Measurements from ENCODE around the gene SP4.
"Not testable (repeated sequence)": the region's sequence is repeated elsewhere in the genome, so short reads cannot be mapped to it uniquely, and the experiment has no call there.

Gene SP4

DNA sequence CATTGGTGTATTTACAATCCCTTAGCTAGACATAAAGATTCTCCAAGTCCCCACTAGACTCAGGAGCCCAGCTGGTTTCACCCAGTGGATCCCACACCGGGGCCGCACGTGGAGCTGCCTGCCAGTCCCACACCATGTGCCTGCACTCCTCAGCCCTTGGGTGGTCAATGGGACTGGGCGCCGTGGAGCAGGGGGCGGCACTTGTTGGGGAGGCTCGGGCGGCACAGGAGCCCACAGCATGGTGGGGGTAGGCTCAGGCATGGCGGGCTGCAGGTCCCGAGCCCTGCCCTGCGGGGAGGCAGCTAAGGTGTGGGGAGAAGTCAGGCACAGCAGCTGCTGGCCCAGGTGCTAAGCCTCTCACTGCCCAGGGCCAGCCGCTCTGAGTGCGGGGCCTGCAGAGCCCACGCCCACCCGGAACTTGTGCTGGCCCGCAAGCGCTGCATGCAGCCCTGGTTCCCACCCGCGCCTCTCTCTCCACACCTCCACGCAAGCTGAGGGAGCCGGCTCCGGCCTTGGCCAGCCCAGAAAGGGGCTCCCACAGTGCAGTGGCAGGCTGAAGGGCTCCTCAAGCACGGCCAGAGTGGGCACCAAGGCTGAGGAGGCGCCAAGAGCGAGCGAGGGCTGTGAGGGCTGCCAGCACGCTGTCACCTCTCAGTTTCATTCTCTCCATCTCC is 108.7 kb downstream of the SP4 start:
- not testable (repeated sequence) for H3K27me3 ChIP-seq (ENCODE audit: control insufficient read depth, insufficient read depth, low read length); H3K4me2 ChIP-seq (ENCODE audit: low read length); H3K9me3 ChIP-seq (replicated peaks; ENCODE audit: low read length); H3K4me1 ChIP-seq (ENCODE audit: control insufficient read depth, insufficient read depth, low read length); H3K9ac ChIP-seq (ENCODE audit: low read depth, low read length); H3K4me3 ChIP-seq (ENCODE audit: low read length); H3K36me3 ChIP-seq (ENCODE audit: insufficient read depth, low read length)

- Histone ChIP-seq H3K27me3 (ENCODE audit: control insufficient read depth, insufficient read depth, low read length) (peaks cover 28% of the 10 kb centered on the region), H3K4me2 (ENCODE audit: low read length) (no peak overlapping the region), H3K9me3 (replicated peaks; ENCODE audit: low read length) (no peaks in the 10 kb centered on the region), H3K4me3 (ENCODE audit: low read length) (no peak overlapping the region), H3K9ac (ENCODE audit: low read depth, low read length) (no peak overlapping the region), H3K4me1 (ENCODE audit: control insufficient read depth, insufficient read depth, low read length) (peaks cover 8% of the 10 kb centered on the region), H3K36me3 (ENCODE audit: insufficient read depth, low read length) (no peaks in the 10 kb centered on the region)
Measured at GRCh38 chr7:21538936-21539495, 111.1 kb downstream of the SP4 start.

DNA sequence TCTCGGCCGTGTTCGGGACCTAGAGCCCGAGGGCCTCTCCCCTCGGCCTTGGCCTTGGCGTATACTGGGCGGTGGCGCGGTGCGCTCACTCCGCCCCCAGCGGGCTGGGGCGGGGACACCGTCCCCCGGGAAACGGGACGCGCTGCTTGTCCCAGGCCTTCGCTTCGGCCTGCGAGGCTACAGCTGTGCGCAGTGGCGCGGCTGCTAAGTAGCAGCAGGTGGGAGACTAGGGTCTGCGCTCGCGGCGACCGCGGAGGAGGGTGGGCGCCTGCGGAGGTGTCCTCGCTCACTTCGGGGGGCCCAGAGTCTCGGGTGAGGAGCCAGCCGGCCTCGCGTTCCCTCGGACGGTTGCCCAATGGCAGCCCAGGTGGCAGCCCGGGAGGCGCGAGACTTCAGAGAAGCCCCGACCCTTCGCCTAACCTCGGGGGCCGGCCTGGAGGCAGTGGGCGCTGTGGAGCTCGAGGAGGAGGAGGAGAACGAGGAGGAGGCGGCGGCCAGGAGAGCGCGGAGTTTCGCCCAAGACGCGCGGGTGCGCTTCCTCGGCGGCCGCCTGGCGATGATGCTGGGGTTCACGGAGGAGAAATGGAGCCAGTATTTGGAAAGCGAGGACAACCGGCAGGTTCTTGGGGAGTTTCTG is 115.1 kb downstream of the SP4 start, which contains the start of gene DNAH11:
DNAH11 (plus strand) TSS at position 149 of the 637 bp plus-strand sequence; CDS start at position 356, 207 bp downstream.
- H3K4me2 ChIP-seq (ENCODE audit: low read length) = peak within 1 kb of the TSS; percentile 80
- H3K36me3 ChIP-seq (ENCODE audit: insufficient read depth, low read length) = no peaks in the 10 kb centered on the region
- H3K4me1 ChIP-seq (ENCODE audit: control insufficient read depth, insufficient read depth, low read length) = peaks cover 8% of the 10 kb centered on the region
- H3K9ac ChIP-seq (ENCODE audit: low read depth, low read length) = no peak within 1 kb of the TSS
- H3K9me3 ChIP-seq (replicated peaks; ENCODE audit: low read length) = no peaks in the 10 kb centered on the region
- H3K4me3 ChIP-seq (ENCODE audit: low read length) = peak within 1 kb of the TSS; percentile 65
- H3K27me3 ChIP-seq (ENCODE audit: control insufficient read depth, insufficient read depth, low read length) = peaks cover 46% of the 10 kb centered on the region

GRCh38 chr7:21543528-21544302 is 115.8 kb downstream of the SP4 start:
- Histone ChIP-seq H3K36me3 (ENCODE audit: insufficient read depth, low read length) (no peaks in the 10 kb centered on the region), H3K4me3 (ENCODE audit: low read length) (peak overlapping the region; percentile 65), H3K9ac (ENCODE audit: low read depth, low read length) (no peak overlapping the region), H3K9me3 (replicated peaks; ENCODE audit: low read length) (no peaks in the 10 kb centered on the region), H3K4me2 (ENCODE audit: low read length) (peak overlapping the region; percentile 80), H3K4me1 (ENCODE audit: control insufficient read depth, insufficient read depth, low read length) (peaks cover 8% of the 10 kb centered on the region), H3K27me3 (ENCODE audit: control insufficient read depth, insufficient read depth, low read length) (peaks cover 46% of the 10 kb centered on the region)

GRCh38 chr7:21544303-21544656 is 116.4 kb downstream of the SP4 start:
- H3K9me3 ChIP-seq (replicated peaks; ENCODE audit: low read length) = no peaks in the 10 kb centered on the region
- H3K27me3 ChIP-seq (ENCODE audit: control insufficient read depth, insufficient read depth, low read length) = peaks cover 46% of the 10 kb centered on the region
- no peaks in the 10 kb centered on the region for H3K36me3 ChIP-seq (ENCODE audit: insufficient read depth, low read length)
- peaks cover 8% of the 10 kb centered on the region for H3K4me1 ChIP-seq (ENCODE audit: control insufficient read depth, insufficient read depth, low read length)
- no peak overlapping the region for H3K4me2 ChIP-seq (ENCODE audit: low read length)
- H3K4me3 ChIP-seq (ENCODE audit: low read length) = no peak overlapping the region
- H3K9ac ChIP-seq (ENCODE audit: low read depth, low read length) = no peak overlapping the region

DNA sequence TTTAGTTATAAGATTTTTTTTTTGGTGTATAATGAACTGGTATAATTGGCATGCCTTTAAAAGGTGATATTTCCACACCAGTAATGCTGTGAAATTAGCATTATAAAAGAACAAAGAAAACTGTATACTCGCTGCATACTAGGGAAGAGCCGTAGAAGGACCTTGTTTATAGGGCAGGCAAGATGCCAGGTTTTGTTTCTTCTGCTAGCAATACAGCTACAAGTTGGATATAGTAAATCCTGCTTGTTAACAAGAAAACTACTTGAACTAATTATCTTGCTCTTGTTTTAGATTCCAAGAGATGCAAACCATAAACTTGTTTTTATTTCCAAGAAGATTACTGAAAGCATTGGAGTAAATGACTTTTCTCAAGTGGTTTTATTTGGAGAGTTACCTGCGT is 116.8 kb downstream of the SP4 start:
- Histone ChIP-seq H3K36me3 (ENCODE audit: insufficient read depth, low read length) (no peaks in the 10 kb centered on the region), H3K27me3 (ENCODE audit: control insufficient read depth, insufficient read depth, low read length) (peaks cover 43% of the 10 kb centered on the region), H3K4me3 (ENCODE audit: low read length) (no peak overlapping the region), H3K9me3 (replicated peaks; ENCODE audit: low read length) (no peaks in the 10 kb centered on the region), H3K4me1 (ENCODE audit: control insufficient read depth, insufficient read depth, low read length) (peaks cover 8% of the 10 kb centered on the region), H3K4me2 (ENCODE audit: low read length) (no peak overlapping the region), H3K9ac (ENCODE audit: low read depth, low read length) (no peak overlapping the region)

DNA sequence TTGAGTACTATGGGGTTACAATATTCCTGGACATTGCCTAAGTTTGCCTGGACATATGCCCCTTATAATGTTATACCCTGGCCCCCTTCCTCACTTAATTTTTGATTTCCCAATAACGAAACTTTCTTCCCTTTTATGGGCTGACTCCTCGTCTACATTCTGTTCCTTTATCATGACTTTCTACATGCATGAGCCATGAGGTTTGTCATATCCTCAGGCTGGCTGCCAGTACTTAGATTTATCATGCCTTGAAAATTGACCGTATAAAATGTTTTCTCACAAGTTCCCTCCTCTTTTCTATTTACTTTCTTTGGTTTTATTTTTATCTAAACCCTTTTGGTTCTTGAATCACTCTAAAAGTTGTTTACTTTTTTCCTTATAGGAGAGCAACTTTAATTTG is 119.6 kb downstream of the SP4 start:
- H3K4me1 ChIP-seq (ENCODE audit: control insufficient read depth, insufficient read depth, low read length) = peaks cover 8% of the 10 kb centered on the region
- peaks cover 31% of the 10 kb centered on the region for H3K27me3 ChIP-seq (ENCODE audit: control insufficient read depth, insufficient read depth, low read length)
- H3K4me3 ChIP-seq (ENCODE audit: low read length) = no peak overlapping the region
- no peaks in the 10 kb centered on the region for H3K9me3 ChIP-seq (replicated peaks; ENCODE audit: low read length)
- H3K36me3 ChIP-seq (ENCODE audit: insufficient read depth, low read length) = no peaks in the 10 kb centered on the region
- no peak overlapping the region for H3K4me2 ChIP-seq (ENCODE audit: low read length)
- H3K9ac ChIP-seq (ENCODE audit: low read depth, low read length) = no peak overlapping the region

DNA sequence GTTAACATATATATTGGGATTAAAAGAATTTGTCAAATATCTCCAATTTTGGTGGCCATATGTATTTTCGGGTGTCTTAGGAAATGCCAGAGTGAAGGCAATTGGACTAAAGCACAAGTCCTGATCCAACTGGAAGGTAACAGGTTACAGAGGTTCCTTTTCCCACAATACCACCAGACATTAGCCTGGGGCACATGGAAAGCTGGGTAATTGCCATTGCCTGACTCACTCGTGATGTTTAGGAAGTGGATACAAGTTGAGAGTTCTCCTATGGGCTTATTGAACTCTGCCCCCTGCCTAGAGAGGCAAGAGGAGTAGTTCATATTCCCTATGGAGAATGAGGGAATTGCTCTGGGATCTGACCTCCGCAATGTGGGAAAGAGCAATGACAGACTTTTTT is 120.6 kb downstream of the SP4 start:
- Histone ChIP-seq H3K4me3 (ENCODE audit: low read length) (no peak overlapping the region), H3K4me1 (ENCODE audit: control insufficient read depth, insufficient read depth, low read length) (peaks cover 3% of the 10 kb centered on the region), H3K4me2 (ENCODE audit: low read length) (no peak overlapping the region), H3K36me3 (ENCODE audit: insufficient read depth, low read length) (no peaks in the 10 kb centered on the region), H3K27me3 (ENCODE audit: control insufficient read depth, insufficient read depth, low read length) (peaks cover 23% of the 10 kb centered on the region), H3K9ac (ENCODE audit: low read depth, low read length) (no peak overlapping the region), H3K9me3 (replicated peaks; ENCODE audit: low read length) (no peaks in the 10 kb centered on the region)

DNA sequence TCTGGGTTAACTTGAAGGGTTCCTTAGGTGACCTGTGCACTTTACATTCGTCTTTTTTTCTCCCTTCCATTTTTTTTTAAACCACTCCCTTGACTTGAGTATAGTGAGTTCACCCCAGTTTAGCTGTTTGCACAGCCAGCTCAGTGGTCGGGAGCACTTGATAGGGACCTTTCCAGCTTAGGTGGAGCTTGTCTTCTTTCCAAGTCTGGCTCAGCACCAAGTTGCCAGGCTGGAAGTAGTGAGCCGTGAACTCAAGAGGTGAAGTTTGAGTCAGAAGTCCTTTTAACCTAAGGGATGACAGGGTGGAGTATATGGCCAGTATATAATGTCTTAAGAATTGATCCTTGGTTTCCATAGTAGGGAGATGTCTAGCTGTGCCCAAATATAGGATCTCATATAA is 122.2 kb downstream of the SP4 start:
- Histone ChIP-seq H3K4me3 (ENCODE audit: low read length) (no peak overlapping the region), H3K27me3 (ENCODE audit: control insufficient read depth, insufficient read depth, low read length) (peaks cover 12% of the 10 kb centered on the region), H3K4me1 (ENCODE audit: control insufficient read depth, insufficient read depth, low read length) (no peaks in the 10 kb centered on the region), H3K9ac (ENCODE audit: low read depth, low read length) (no peak overlapping the region), H3K9me3 (replicated peaks; ENCODE audit: low read length) (no peaks in the 10 kb centered on the region), H3K4me2 (ENCODE audit: low read length) (no peak overlapping the region), H3K36me3 (ENCODE audit: insufficient read depth, low read length) (no peaks in the 10 kb centered on the region)

DNA sequence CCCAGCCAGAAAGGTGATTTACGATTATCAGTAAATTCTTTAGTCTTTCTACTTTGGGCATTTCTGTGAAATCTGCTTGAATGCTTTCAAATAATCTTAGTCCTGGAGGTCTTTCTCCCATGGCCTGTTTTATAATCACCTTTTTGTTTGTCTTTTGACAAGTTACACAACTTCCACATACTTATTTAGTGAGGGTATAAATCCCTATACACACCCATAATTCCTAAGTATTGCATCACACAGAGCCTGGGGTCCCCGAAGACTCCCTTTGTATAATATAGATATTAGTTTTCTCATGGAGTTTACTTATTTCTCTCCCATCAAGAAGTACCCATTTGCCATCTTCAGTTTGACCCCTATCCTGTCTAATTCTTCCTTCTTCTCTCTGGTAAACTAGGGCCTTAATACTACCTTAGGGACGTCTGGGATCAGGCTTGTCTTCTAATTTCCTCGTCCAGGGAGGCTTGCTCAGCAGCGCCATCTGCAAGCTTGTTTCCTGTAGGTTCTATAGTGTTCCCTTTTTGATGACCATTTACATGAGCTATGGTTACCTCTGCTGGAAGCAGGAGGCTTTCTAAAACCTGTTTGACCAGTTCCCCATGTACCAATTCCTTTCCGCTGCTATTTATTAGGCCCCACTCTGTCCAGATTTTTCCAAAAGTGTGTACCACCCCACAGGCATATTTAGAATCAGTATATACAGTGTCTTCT is 123.1 kb downstream of the SP4 start:
- H3K4me2 ChIP-seq (ENCODE audit: low read length) = no peak overlapping the region
- no peaks in the 10 kb centered on the region for H3K36me3 ChIP-seq (ENCODE audit: insufficient read depth, low read length)
- H3K9ac ChIP-seq (ENCODE audit: low read depth, low read length) = no peak overlapping the region
- no peaks in the 10 kb centered on the region for H3K4me1 ChIP-seq (ENCODE audit: control insufficient read depth, insufficient read depth, low read length)
- H3K4me3 ChIP-seq (ENCODE audit: low read length) = no peak overlapping the region
- H3K9me3 ChIP-seq (replicated peaks; ENCODE audit: low read length) = no peaks in the 10 kb centered on the region
- peaks cover 4% of the 10 kb centered on the region for H3K27me3 ChIP-seq (ENCODE audit: control insufficient read depth, insufficient read depth, low read length)

DNA sequence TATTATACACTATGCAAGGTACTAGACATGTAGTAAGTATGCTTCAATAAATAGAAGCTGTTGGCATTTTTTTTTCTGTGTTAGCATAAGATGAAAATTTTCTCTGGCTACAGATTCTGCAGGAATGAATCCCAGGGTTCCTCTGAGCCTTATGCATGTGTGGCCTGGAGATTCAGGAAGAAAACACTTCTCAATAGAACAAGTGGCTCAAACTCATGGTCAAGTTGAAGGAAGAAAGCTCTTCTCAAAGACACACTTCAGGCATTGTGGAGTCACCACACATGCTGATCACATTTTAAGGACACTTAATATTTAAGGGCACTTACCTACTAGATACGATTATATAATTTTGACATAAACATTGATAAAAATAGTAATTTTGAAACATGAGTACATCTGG is 134.5 kb downstream of the SP4 start:
- no peak overlapping the region for H3K9ac ChIP-seq (ENCODE audit: low read depth, low read length)
- no peaks in the 10 kb centered on the region for H3K4me1 ChIP-seq (ENCODE audit: control insufficient read depth, insufficient read depth, low read length)
- no peak overlapping the region for H3K4me2 ChIP-seq (ENCODE audit: low read length)
- H3K4me3 ChIP-seq (ENCODE audit: low read length) = no peak overlapping the region
- no peaks in the 10 kb centered on the region for H3K36me3 ChIP-seq (ENCODE audit: insufficient read depth, low read length)
- H3K9me3 ChIP-seq (replicated peaks; ENCODE audit: low read length) = no peaks in the 10 kb centered on the region
- H3K27me3 ChIP-seq (ENCODE audit: control insufficient read depth, insufficient read depth, low read length) = peaks cover 5% of the 10 kb centered on the region

Data from skeletal muscle satellite cell (primary cell).